SKM-1 treated with dmso at 0.1 percent for 144 hours (cell line): Measurements from ENCODE around the gene PRIMPOL.
A peak's percentile ranks its signal among the peaks of the same experiment; 100 is the strongest.
"Not testable (repeated sequence)": the region's sequence is repeated elsewhere in the genome, so short reads cannot be mapped to it uniquely, and the experiment has no call there.

Experiments
- DNase-seq: peaks from one replicate; lab custom pipeline; 2025; ENCODE audit not compliant: unreplicated experiment; lab: John Stamatoyannopoulos, UW

PRIMPOL gene

DNA sequence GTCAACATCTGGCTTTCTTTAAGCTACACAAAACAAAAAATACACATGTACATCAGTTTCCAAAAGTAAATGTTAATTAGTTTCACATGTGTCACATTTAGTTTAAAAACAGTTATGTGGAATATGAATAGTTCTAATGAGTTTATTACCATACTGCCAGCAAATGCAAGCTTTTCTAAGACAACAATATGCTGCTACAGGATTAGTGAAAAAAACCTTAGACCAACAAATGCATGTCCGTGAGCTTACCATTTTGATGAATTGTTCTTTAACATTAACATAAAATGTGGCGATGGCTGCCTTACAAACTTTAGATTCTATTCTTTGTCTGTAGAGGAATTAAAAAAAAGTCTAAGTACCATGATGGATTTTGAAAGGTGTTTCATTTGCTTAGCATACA is 52.6 kb downstream of the PRIMPOL start:
- DNase-seq: no peak

DNA sequence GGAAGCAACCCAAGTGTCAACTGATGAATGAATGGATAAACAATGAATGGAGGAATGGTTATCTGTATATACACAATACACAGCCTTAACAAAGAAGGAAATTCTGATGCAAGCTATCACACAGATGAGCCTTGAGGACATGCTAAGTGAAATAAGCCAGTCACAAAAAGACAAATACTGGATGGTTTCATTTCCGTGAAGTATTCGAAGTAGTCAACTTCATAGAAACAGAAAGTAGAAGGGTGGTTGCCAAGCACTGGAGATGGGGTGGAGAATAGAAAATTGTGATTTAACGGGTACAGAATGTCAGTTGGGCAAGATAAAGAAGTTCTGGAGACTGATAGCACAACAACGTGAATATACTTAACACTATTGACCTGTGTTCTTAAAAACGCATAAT is 56.2 kb downstream of the PRIMPOL start:
- DNase-seq: no peak

DNA sequence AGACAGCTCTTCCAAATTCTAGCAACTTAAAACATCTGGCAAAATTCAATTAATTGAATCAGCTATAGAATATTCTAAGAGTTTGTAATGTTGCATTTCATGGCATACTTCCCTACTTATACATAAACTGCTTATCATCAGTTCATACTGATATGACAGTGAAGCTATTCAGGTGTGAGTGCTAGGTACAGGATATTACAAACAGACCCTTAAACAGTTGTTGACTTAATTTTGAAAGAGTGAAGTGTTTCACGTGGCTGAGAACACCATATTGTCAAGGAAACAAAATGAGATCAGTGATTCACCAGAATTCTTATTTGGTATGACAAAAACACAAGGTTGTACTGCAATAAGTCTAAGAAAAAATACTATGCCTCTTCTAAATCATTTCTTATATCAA is 56.9 kb downstream of the PRIMPOL start:
- no peak for DNase-seq

DNA sequence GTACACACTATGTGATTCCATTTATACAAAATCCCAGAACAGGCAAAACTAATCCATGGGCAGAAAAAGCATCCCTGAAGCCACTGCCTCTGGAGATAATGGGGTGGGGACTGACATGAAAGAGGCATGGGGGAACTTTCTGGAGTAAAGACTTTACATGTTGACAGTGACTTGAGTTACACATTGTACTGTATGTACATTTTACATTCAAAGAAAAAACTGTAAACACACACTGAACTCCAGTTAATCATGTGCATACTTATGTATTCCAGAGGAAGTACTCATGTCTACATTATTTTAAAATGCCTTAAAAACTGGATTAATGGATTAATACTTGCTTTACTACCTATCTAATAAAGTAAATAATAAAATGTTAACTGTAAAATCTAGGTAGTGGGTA is 62.8 kb downstream of the PRIMPOL start:
- no peak for DNase-seq

DNA sequence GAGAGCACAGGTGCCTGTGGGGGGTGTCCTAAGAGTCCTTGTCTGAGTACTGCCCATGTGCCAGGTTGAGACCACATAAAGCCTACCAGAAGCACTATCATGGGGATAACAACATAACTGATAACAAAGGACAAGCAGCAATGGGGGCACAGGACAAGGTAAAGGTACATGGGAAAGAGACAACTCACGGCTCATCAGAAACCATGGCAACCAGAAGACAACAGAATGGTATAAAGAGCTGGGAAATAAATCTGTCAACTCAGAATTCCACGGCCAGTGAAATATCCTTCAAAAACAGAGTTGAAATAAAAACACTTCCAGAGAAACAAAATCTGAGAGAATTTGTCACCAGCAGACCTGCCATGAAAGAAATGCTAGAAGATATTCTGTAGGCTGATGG is 64.3 kb downstream of the PRIMPOL start:
- no peak for DNase-seq

DNA sequence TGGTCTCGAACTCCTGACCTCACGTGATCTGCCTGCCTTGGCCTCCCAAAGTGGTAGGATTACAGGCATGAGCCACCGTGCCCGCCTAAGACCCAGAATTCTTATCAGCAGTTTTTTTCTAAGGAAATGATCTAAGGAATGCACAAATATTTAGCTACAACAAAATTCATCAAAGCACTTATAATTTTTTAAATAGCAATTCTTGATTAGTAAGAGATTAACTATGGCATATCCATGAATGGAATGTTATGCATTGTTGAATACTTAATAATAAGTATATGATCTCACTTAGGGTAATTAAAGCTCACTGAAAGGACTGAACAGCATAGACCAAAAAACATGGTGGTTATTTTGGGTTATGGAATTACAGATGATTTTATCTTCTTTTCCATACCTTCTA is 66.0 kb downstream of the PRIMPOL start:
- no peak for DNase-seq

DNA sequence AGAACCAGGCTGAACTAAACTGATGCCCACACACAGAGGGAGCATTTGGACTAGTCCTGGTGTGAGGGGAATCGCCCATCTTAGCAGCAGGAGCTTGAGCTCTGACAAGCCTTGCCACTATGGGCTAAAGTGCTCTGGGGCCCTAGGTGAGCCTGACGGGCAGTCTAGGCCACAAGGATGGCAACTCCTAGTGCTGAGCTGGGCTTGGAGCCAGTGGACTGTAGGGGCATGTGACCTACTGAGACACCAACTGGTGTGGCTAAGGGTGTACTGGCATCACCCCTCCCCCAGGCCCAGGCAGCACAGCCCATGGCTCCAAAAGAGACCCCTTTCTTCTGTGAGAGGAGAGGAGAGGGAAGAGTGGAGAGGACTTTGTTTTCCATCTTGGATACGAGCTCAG is 69.9 kb downstream of the PRIMPOL start:
- no peak for DNase-seq

DNA sequence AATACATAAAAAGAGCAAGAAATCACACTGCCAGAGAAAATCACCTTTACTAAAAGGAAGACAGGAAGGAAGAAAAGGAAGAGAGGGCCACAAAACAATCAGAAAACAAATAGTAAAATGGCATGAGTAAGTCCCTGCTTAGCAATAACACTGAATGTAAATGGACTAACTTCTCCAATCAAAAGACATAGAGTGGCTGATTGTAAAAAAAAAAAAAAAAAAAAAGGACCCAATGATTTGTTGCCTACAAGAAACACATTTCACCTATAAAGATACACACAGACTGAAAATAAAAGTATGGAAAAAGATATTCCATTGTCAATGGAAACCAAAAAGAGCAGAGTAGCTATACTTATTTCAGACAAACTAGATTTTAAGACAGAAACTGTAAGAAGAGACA is 71.7 kb downstream of the PRIMPOL start:
- no peak for DNase-seq

DNA sequence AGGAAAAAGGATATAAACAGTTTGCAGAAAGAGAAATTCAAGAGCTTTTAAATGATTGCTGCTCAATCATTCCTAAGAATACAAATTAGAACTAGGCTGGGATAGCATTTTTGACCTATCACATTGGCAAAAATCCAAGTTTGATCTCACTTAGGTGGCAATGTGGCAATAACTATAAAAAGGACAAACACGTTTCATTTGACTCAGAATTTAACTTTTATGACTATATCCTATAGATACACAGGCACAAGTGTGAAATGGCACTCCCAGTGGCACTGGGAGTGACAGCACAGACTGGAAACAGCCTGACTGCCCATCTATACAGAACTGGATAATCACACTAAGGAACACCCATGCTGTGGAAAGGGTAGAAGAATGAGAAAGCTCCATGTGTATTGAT is 73.3 kb downstream of the PRIMPOL start:
- no peak for DNase-seq

DNA sequence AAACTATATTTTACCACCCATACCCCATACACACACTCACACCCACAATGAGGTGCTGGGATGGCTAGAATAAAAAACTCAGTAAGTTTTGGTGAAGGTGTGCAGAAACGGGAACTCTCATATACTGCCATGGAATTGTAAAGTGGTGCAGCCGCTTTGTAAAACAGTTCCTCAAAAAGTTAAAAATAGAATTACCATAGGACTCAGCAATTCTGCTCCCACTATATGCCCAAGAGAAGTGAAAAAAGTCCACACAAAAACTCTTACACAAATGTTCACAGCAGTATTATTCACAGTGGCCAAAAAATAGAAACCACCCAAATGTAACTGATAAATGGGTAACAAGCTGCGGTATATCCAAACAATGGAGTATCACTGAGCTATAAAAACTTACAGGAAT is 77.9 kb downstream of the PRIMPOL start:
- DNase-seq: no peak

DNA sequence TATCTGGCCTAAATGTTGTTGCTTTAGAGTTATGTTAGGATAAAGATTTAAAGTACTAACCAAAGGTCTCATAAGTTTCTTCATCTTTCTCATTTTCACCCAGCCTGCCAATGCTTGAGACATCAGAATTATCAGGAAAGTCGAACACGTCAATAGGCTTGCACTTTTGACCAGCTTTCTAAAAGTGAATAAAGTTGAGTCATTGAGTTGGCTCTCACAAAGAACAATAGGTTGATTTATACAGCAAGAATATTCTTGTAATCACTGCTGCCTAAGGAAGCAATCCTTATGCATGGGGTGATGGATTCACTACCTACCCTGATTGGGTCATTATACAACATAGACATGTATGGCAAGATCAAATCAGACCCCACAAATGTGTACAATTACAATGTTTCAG is 79.3 kb downstream of the PRIMPOL start:
- DNase-seq: no peak

DNA sequence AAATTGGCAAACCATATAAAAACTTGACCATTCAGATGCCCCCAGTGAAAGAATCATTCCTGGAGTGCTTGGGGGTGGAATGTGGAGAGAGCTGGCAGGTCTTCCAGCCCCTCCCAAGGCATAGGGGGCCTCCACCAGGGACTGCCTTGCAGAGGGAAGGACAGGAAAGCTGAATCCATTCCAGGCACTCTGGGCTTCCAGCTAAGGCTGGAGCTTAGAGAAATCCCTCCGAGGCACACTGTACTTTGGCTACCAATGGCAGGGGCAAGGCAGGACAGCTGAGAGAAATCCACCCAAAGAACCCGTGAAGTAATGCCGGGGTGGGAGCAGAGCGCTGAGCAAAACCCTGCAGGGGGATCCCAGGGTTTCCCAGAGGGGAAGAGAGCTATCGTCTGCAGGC is 80.4 kb downstream of the PRIMPOL start:
- no peak for DNase-seq

DNA sequence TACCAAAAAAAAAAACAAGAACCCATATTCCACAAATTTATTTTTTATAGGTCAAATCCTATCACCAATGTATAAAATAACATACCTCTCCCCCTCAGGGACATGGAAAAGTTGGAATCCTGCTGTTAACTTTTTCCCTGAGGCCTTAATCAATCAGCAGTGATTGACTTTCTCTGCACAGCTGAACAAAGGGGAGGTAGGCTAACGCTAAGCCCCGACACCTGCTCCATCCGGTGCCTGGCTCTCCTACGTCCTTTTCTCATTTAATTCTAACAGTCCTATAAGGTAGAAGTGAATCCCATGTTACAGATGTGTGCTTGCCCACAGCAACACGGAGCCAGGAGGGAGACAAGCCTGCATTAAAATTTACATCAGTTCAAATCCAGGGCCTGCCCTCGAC is 81.5 kb downstream of the PRIMPOL start:
- DNase-seq: no peak

DNA sequence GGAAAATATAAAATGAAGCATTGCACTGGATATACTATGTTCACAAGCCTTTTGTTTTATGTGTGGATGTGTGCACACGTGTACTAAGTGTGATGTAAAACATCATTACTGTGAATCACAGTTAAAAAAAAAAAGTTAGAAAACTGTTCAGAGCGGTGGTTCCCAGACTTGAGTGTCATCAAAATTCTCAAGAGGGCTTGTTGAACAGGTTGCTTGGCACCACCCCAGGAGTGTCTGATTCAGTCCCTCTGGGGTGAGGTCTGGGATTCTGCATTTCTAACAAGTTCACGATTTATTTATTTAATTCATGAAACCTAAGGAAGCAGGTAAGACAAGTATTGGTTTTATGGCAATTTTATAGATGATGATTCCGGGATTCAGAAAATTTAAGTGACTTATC is 82.6 kb downstream of the PRIMPOL start:
- DNase-seq: no peak

DNA sequence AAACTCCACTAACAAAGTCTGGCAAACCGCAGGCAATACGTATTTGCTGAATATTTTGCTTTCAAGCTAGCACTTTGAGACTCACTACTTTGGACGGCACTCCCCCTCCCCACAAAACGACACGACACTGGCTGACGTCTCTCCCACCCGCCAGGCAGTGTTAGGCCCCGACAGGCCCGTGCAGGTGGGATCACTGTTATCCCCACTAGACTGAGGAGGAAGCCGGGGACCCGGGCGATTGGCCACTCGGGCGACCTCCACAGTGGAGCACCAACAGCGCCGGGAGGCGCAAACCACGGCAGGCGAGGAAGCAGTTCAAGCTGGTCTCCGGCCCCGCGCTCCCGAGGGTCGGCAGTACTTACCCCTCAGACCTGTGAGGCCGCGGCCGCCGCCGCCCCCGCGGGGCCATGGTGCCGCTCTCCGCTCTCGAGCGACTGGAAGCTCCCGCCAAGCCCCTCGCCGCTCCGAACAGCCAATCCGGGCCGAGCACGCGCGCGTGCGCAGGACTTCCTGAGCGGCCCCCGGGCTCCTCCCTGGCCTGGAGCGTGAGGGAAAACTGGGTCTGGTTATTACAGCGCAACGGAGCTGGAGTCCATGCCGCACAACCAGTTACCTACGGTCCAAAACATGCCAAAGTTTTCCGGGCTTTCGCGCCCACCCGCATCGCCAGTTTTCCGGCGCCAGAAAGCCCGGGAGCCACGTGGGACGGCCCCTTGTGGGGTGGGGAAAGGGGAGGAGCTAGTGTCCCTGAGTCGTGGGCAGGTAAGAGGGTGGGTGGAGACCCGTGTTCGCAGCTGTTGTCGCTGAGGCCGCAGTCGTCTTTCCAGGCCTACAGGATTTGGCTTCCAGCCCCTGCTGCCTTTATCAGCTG is 84.4 kb downstream of the PRIMPOL start, which contains the start of gene CENPU:
Gene CENPU (minus strand): TSS at position 443 of the 871 bp plus-strand sequence. CDS start 34 bp downstream, at position 409.
- peak; percentile 98 for DNase-seq

DNA sequence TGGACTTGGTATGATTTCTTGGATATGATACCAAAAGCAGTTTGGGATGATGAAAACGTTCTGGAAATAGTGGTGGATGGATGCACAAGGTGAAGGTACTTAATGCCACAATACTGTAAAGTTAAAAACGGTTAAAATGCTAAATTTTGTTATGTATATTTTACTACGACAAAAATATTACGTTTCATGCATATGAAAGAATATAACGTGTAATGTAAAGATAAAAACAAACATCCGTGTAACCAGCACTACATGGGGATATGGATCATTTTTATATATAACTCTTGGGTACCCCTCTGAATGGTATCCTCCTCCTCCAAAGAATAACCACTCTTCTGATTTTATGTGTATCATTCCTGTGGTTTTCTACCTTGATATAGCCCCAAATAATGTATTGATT is 85.2 kb downstream of the PRIMPOL start:
- DNase-seq: no peak

DNA sequence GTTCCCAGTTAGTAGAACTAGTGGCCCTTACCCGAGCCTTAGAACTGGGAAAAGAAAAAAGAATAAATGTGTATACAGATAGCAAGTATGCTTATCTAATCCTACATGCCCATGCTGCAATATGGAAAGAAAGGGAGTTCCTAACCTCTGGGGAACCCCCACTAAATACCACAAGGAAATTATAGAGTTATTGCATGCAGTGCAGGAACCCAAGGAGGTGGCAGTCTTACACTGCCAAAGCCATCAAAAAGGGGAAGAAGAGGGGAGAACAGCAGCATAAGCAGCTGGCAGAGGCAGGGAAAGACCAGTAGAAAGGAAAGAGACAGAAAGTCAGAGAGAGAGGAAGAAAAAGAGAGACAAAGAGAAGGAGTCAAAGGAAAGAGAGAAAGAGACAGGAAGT is 90.0 kb downstream of the PRIMPOL start:
- DNase-seq: peak; percentile 36

DNA sequence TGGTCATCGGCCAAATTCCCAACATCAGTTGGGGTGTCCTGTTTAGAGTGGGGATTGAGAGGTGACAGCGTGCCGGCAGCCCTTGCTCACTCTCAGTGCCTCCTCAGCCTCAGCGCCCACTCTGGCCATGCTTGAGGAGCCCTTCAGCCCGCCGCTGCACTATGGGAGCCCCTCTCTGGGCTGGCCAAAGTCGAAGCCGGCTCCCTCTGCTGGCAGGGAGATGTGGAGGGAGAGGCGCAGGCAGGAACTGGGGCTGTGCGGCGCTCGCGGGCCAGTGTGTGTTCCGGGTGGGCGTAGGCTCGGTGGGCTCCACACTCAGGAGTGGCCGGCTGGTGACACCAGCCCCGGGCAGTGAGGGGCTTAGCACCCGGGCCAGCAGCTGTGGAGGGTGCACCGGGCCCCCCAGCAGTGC is 91.4 kb downstream of the PRIMPOL start:
- no peak for DNase-seq

DNA sequence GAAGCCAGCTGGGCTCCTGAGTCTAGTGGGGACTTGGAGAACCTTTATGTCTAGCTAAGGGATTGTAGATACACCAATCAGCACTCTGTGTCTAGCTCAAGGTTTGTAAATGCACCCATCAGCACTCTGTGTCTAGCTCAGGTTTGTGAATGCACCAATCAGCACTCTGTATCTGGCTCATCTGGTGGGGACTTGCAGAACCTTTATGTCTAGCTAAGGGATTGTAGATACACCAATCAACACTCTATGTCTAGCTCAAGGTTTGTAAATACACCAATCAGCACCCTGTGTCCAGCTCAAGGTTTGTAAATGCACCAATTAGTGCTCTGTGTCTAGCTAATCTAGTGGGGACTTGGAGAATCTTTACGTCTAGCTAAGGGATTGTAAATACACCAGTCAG is 92.1 kb downstream of the PRIMPOL start:
- DNase-seq: not testable (repeated sequence)

DNA sequence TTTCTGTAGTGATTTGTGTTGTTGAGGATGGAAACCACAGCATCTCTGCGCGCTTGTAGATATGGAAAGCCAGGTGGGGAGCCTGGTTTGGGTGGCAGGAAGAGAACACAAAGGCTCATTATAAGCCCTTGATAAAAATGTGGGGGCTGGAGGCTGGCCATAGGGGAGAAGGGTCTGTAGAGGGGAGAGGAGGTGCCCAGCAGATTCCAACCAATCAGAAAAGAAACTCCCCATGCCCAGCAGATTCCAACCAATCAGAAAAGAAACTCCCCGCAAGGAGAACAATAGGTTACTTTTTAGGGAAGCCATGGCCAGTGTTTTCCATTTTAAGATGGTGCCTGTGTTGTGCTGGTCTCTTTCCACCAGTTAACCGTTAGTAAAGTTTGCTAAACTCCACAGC is 94.1 kb downstream of the PRIMPOL start:
- no peak for DNase-seq

DNA sequence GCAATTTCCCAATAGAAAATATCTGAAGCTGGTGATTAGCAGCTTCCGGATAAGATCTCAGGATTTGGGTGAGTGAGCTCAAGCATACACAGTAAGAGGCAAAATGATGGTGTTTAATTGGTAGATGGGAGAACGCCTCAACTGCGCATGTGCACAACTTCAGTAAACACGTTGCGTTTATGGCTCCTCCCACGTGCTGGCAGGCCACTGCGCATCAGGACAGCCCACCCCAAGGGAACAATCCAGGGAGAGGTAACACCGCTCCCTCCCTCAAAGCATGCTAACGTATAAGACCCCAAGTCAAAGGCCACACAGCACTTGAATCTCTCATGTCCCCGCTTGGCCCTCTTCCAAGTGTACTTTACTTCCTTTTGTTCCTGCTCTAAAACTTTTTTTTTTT is 94.7 kb downstream of the PRIMPOL start:
- no peak for DNase-seq
